Left colon (tissue), 2 donors: Measurements from ENCODE around the gene HSPG2. TPM values are rescaled to one million over a fixed set of nuclear protein-coding genes. Genes with fewer than 3 reads are reported as not detected.
"Not testable (repeated sequence)": the region's sequence is repeated elsewhere in the genome, so short reads cannot be mapped to it uniquely, and the experiment has no call there.

ENCODE experiments used
- ATAC-seq: fragments of 200-7000 bp; cut with Tn5 transposase; one replicate; pipeline ENCODE4 v1.9.1; 2020; ENCODE audit warnings: mild to moderate bottlenecking, moderate library complexity
- DNase-seq, 2 donors: peaks; one replicate each; pipeline ENCODE4 v3.0.0-alpha.2; 2020
- intact Hi-C, 2 donors: fragments of 100-400 bp; cut with DNase I in 1 of 2; cut with micrococcal nuclease in 1 of 2; formaldehyde crosslinking; loops; one replicate each; pipeline versions ENCODE4 v1.11.2 to v1.14.0; 2022; cut with DNase I, micrococcal nuclease
- total RNA-seq, 2 donors: library from RNA; stranded (reverse); fragmentation: NEBNext Ultra II Directional; extraction: Animal tissue kit (Norgen Biotek cat#: 25700); gene quantifications; one replicate each; pipeline ENCODE4 v1.2.1, GENCODE V29; 2021
- donor health status: DM: no; HTN: no; CAD: no.
- donor health status: DM: yes; HTN: yes; CAD: no.

The HSPG2 gene
- total RNA-seq, 2 donors from 2014 or later, result 180 to 206 TPM

DNA sequence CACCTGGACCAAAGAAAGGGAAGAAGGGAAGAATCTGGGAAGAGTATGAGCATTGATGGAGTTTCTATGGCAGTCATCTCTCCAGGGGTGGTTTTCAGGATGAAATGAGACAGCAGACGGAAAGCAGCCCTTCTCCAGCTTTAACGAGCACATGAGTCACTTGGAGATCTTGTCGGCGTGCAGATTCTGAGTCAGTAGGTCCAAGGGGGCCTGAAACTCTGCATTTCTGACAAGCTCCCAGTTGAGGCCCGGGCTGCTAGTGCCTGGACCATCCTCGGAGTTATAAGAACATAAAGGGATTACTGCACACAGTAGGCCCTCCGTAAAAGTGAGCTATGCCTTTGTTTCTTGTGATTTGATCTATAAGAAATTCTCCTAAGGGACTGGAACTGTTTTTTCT lies 17.6 kb downstream of the HSPG2 start:
- ATAC-seq, result no peak
- no peak for DNase-seq
- intact Hi-C loops, result no loop called here

DNA sequence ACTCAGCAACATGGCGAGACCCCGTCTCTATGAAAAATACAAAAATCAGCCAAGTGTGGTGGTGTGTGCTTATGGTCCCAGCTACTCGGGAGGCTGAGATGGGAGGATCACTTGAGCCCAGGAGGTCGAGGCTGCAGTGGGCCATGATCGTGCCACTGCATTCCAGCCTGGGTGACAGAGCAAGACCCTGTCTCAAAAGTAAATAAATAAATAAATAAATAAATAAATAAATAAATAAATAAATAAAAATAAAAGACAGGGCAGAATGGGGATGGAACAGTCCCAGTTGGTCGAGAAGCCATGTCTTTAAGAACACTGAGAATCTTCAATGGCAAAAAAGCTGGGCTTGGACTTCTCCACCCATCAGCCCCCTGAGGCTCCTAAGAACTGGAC lies 19.9 kb downstream of the HSPG2 start:
- intact Hi-C loops, ATAC-seq, DNase-seq: not testable (repeated sequence)

- intact Hi-C loops, result no loop called here
- DNase-seq (no peak), ATAC-seq (no peak)
These were observed 20.5 kb downstream of the HSPG2 start for GRCh38 chr1:21916447-21917238.

GRCh38 chr1:21914880-21915640 lies 22.1 kb downstream of the HSPG2 start:
- peak; percentile 59 to 61 for DNase-seq
- ATAC-seq, result peak; percentile 72
- intact Hi-C loops, result no loop called here

- no peak for ATAC-seq
- no peak for DNase-seq
- intact Hi-C loops, result no loop called here
These were observed 22.7 kb downstream of the HSPG2 start for GRCh38 chr1:21914450-21914849.

DNA sequence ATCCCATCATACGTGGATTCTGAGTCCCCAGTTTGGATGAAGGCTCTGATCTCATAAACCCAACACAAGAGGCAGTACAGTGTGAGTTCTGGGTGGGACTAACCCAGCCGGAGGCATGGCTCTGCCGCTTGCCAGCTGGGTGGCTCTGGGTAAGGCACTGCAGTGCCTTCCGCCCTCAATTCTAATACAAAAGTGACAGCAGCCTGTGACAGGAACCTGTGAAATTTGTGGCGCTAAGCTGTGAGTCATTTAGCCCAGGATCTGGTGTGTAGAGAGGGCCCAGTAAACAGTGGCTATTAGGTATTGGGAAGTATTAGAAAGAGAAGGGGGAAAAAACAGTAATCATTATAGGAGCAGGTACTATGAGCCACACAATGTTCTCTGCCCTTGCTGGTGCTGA lies 23.3 kb downstream of the HSPG2 start:
- ATAC-seq, result no peak
- DNase-seq, result no peak
- intact Hi-C loops, result no loop called here

DNA sequence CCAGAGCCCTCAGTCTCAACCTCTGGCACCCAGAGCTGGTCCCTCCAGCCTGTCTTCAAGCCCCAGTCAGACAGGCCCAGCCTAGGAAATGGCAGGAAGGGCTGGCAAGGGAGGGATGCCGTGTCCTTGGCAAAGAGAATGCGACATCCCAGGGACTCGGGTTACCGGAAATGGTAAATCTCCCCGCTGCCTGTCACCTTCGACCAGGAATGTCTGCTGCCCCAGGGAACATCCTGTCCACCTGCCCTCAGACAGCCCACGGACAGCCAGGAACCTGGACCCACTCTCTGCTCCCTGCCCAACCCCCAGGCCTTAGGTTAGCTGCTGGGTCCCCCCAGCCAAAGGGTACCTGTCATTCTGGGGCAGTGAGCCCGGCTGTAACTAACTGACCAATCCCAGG lies 23.9 kb downstream of the HSPG2 start:
- ATAC-seq (no peak), DNase-seq (no peak)

DNA sequence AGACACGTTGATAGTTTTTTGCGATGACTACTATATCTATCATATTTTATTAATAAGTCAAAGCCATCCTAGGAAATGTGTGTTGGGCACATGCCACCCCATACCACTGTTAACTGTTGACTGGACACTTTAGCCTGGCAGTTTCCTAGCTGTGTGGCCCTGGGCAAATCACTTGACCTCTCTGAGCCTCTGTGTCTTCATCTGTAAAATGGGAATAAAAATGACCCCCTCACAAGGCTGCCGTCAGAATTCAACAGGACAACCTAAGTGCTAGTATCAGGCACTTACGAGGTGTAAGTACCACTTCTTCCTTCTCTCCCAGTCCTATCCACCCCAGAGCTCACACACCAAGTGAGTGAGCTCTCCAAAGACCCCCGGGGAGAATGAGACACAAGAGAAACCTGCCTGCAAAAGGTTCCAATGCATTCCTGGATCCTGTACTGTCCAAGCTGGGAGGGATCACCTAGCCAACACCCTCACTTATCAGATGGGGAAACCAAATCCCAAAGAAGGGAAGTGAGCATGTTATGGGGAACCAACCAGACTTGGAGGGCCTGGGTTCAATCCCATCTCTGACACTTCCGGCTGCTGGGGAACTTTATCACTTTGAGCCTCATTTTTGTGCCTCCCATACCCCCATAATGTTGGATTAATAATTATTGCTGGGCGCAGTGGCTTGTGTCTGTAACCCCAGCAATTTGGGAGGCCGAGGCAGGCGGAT lies 24.9 kb downstream of the HSPG2 start:
- DNase-seq (no peak), ATAC-seq (no peak)
- intact Hi-C loops, result no loop called here

More for the DNA sequence above, 23.9 kb downstream of the HSPG2 start:
- intact Hi-C loops, result no loop called here

DNA sequence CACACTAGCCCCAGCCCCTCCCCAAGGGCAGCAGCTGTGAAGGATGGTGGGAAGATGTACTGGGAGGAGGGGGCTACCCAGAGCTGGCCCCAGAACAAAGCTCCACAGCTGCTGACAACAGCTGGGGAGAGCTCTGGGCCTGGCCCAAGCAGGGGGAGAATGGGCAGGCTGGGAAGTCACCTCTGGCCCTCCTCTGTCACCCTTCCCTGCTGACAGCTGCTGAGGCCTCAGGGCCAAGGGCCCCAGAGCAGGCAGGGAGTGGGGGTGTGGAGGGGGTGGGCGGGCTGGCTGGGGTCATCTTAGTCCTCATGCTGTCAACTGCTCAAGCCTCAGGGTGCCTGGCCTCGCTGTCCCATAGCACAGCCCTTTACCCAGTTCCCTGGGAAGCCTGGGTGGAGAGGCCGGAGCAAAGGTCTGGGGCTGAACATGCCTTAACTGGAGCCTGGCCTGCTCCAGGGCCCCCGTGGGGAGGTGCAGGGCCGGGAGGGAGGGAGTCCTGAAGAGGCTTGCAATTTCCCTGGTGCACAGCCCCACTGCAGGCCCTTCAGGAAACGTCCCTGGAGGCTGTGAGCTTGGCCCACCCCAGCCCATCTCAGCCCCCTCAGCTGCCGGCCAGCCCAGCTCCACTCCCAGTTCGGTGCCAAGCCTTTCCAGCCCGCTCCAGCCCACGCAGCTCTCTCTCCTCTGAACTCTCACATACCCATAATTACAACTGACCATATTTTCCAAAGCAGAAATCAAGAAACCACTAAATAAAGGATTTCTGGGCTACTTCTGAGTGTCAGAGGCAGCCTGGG lies 25.7 kb downstream of the HSPG2 start:
- DNase-seq (peak in 1 of 2 donors; percentile 51), ATAC-seq (peak; percentile 64)
- intact Hi-C loops, result no loop called here

- ATAC-seq (no peak), DNase-seq (no peak)
- intact Hi-C loops, result no loop called here
These were observed 26.4 kb downstream of the HSPG2 start for GRCh38 chr1:21910558-21911204.

DNA sequence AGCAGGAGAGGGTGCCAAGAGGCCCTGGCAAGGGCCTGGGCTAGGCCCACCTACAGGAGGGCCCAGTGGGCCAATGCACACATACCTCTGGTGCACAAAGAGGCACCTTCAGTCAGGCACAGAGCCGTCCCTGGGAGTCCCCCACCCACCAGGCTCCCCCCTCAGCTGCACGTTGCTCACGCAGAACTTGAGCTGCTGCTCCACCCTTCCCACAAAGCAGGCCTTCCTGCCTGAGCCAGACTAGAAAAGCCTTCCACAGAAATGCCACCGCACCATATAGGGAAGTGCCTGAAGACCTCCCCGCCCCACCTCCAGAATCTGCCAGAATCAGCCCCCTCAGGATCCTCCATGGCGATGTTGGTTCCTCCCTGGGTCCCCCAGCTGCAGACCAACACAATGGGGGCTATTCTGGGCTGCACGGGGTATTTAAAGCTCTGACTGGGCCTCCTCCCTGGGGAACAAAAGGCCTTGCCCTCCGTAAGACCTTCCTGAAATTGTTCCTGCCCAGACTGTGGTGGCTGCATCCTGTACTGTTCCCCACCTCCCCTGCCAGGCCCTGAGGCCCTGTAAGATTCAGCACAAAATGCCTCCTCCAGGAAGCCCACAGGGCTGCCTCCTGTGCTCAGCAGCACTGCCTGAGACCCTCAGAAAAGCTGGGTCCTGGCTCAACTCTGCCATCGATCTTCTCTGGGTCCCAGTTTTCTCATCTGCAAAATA lies 27.2 kb downstream of the HSPG2 start:
- no peak for DNase-seq
- ATAC-seq, result no peak
- intact Hi-C loops, result no loop called here

GRCh38 chr1:21909286-21909759 lies 27.8 kb downstream of the HSPG2 start:
- intact Hi-C loops, result no loop called here
- DNase-seq (no peak), ATAC-seq (no peak)

GRCh38 chr1:21907737-21908534 lies 29.2 kb downstream of the HSPG2 start:
- DNase-seq, intact Hi-C loops, ATAC-seq: not testable (repeated sequence)

- no peak for ATAC-seq
- intact Hi-C loops, result no loop called here
These were observed 30.1 kb downstream of the HSPG2 start for GRCh38 chr1:21907079-21907418.

GRCh38 chr1:21906173-21907078 lies 30.7 kb downstream of the HSPG2 start:
- intact Hi-C loops, result no loop called here
- DNase-seq, result no peak

More at GRCh38 chr1:21907079-21907418, 30.1 kb downstream of the HSPG2 start:
- no peak for DNase-seq

More at GRCh38 chr1:21906173-21907078, 30.7 kb downstream of the HSPG2 start:
- ATAC-seq, result no peak
